Neural cell (in vitro differentiated cells): ENCODE results near the gene UGT2B7. TPM values are rescaled to one million over a fixed set of nuclear protein-coding genes. Genes with fewer than 3 reads are reported as not detected.
"Not testable (repeated sequence)": the region's sequence is repeated elsewhere in the genome, so short reads cannot be mapped to it uniquely, and the experiment has no call there.

Experiments
- H2AFZ ChIP-seq: fragments of 200-600, 300-800 bp; sonication (generic), shearing (Covaris generic); 2 replicates; pipeline ENCODE4 v1.6.0; 2014; ENCODE audit warnings: low read depth, mild to moderate bottlenecking, antibody characterized with exemption, low read length, moderate library complexity
- H3F3A ChIP-seq: fragments of 200-600 bp; shearing (Covaris generic); 2 replicates; pipeline ENCODE4 v1.6.1; 2016; ENCODE audit warnings: mild to moderate bottlenecking, moderate library complexity, mixed read lengths, antibody characterized with exemption, low read length; ENCODE audit not compliant: insufficient read depth, poor library complexity, severe bottlenecking
- H3K27ac ChIP-seq: fragments of 200-600, 300-800 bp; sonication (generic), shearing (Covaris generic); 2 replicates; pipeline ENCODE4 v1.5.1; 2014; ENCODE audit warnings: mild to moderate bottlenecking, low read length, moderate library complexity
- H3K27me3 ChIP-seq: fragments of 300-800, 200-600 bp; sonication (generic), shearing (Covaris generic); 2 replicates; pipeline ENCODE4 v1.6.0; 2014; ENCODE audit warnings: mild to moderate bottlenecking, low read depth, low read length, moderate library complexity; ENCODE audit not compliant: insufficient read depth
- H3K36me3 ChIP-seq: fragments of 300-800, 200-600 bp; sonication (generic), shearing (Covaris generic); 2 replicates; pipeline ENCODE4 v1.5.1; 2014; ENCODE audit warnings: mild to moderate bottlenecking, antibody characterized with exemption, low read length, moderate library complexity; ENCODE audit not compliant: insufficient read depth
- H3K4me2 ChIP-seq: fragments of 300-800, 200-600 bp; sonication (generic), shearing (Covaris generic); 2 replicates; pipeline ENCODE4 v1.6.0; 2014; ENCODE audit warnings: mild to moderate bottlenecking, low read length
- H3K4me3 ChIP-seq: fragments of 300-800, 200-600 bp; sonication (generic), shearing (Covaris generic); 2 replicates; pipeline ENCODE4 v1.5.1; 2014; ENCODE audit warnings: mild to moderate bottlenecking, low read length, moderate library complexity
- H3K79me2 ChIP-seq: fragments of 200-600 bp; shearing (Covaris generic); replicated peaks from 2 replicates; pipeline ENCODE4 v1.6.0; 2014; ENCODE audit warnings: mild to moderate bottlenecking, low read length, moderate library complexity; ENCODE audit not compliant: insufficient read depth
- H3K9ac ChIP-seq: fragments of 300-800, 200-600 bp; sonication (generic), shearing (Covaris generic); 2 replicates; pipeline ENCODE4 v1.6.1; 2016; ENCODE audit warnings: mild to moderate bottlenecking, low read length, mixed read lengths
- H3K9me2 ChIP-seq: fragments of 200-600 bp; shearing (Covaris generic); 2 replicates; pipeline ENCODE4 v1.6.1; 2016; ENCODE audit warnings: mild to moderate bottlenecking, low read length, mixed read lengths; ENCODE audit not compliant: insufficient read depth
- H3K9me3 ChIP-seq: fragments of 200-600, 300-800 bp; sonication (generic), shearing (Covaris generic); 2 replicates; pipeline ENCODE4 v1.6.1; 2016; ENCODE audit warnings: mild to moderate bottlenecking, mixed run types, low read length, moderate library complexity, mixed read lengths
- H4K20me1 ChIP-seq: fragments of 200-600 bp; shearing (Covaris generic); 2 replicates; pipeline ENCODE4 v1.6.1; 2016; ENCODE audit warnings: mild to moderate bottlenecking, mixed run types; ENCODE audit not compliant: insufficient read depth
- CTCF ChIP-seq: fragments of 450-650 bp; IDR thresholded peaks from 2 replicates; pipeline ENCODE4 v1.5.1; 2014; ENCODE audit warnings: antibody characterized with exemption, mild to moderate bottlenecking, moderate library complexity; ENCODE audit not compliant: poor library complexity, severe bottlenecking
- EP300 ChIP-seq: fragments of 450-650 bp; conservative IDR thresholded peaks from 2 replicates; pipeline ENCODE4 v1.6.1; 2014; ENCODE audit warnings: antibody characterized with exemption, mild to moderate bottlenecking, moderate library complexity; ENCODE audit not compliant: poor library complexity, severe bottlenecking
- EZH2 ChIP-seq: fragments of 200-600, 300-800 bp; shearing (Covaris generic), sonication (generic); IDR thresholded peaks from 2 replicates; pipeline ENCODE4 v1.6.1; 2014; ENCODE audit warnings: antibody characterized with exemption, low read length, borderline replicate concordance, mild to moderate bottlenecking; ENCODE audit not compliant: insufficient read depth, poor library complexity, severe bottlenecking
- MXI1 ChIP-seq: fragments of 450-650 bp; conservative IDR thresholded peaks from 2 replicates; pipeline ENCODE4 v1.6.1; 2014; ENCODE audit warnings: antibody characterized with exemption, mild to moderate bottlenecking; ENCODE audit not compliant: poor library complexity, severe bottlenecking
- POLR2AphosphoS5 ChIP-seq: IDR thresholded peaks from 2 replicates; pipeline ENCODE4 v1.6.1; 2012
- RAD21 ChIP-seq: fragments of 450-650 bp; conservative IDR thresholded peaks from 2 replicates; pipeline ENCODE4 v1.6.1; 2014; ENCODE audit warnings: antibody characterized with exemption, mild to moderate bottlenecking, moderate library complexity
- SMC3 ChIP-seq: fragments of 450-650 bp; conservative IDR thresholded peaks from 2 replicates; pipeline ENCODE4 v1.6.1; 2014; ENCODE audit warnings: antibody characterized with exemption, mild to moderate bottlenecking, moderate library complexity; ENCODE audit not compliant: poor library complexity
- TAF1 ChIP-seq: IDR thresholded peaks from 2 replicates; pipeline ENCODE4 v1.6.1; 2012; ENCODE audit warnings: low read depth
- polyA plus RNA-seq: library from polyadenylated mRNA; depleted of rRNA; stranded (reverse); fragments of >200 nt; gene quantifications from 2 replicates; pipeline ENCODE4 v1.2.3, GENCODE V29; 2014
- TF ChIP-seq, protein P1 (sequence below): IDR thresholded peaks from 2 replicates; pipeline ENCODE4 v1.6.1; 2012; ENCODE audit warnings: borderline replicate concordance

The UGT2B7 gene
- polyA plus RNA-seq, 1 donor from 2014 or later = not detected

DNA sequence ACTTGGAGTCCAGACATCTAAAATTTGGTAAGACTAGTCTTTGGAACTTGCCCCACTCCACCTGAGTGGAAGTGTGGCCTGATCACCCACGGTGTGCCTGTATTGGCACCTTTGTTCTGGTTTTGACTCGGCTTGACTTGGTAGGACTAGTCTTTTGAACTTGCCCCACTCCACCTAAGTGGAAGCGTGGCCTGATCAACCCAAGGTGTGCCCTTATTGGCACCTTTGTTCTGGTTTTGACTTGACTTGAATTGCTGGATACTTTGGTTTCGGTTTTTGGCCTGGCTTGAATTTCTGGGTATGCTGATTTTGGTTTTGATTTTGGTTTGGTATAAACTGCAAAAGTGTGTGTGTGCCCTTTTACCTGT, 44.7 kb upstream of the UGT2B7 start:
- Histone ChIP-seq H3K27ac (no peak overlapping the region), H3K36me3 (no peaks in the 10 kb centered on the region), H3K4me2 (no peak overlapping the region), H3K79me2 (no peaks in the 10 kb centered on the region), H3K9me3 (no peaks in the 10 kb centered on the region), H3F3A (no peaks in the 10 kb centered on the region), H2AFZ (no peak overlapping the region), H4K20me1 (no peaks in the 10 kb centered on the region), H3K27me3 (no peaks in the 10 kb centered on the region), H3K9ac (no peak overlapping the region), H3K4me3 (no peak overlapping the region), H3K9me2 (no peaks in the 10 kb centered on the region)
- no peak for TF ChIP-seq RAD21
- TF ChIP-seq SMC3 = no peak
- no peak for TF ChIP-seq TAF1
- no peak for TF ChIP-seq MXI1
- TF ChIP-seq CTCF = no peak
- TF ChIP-seq, protein P1, sequence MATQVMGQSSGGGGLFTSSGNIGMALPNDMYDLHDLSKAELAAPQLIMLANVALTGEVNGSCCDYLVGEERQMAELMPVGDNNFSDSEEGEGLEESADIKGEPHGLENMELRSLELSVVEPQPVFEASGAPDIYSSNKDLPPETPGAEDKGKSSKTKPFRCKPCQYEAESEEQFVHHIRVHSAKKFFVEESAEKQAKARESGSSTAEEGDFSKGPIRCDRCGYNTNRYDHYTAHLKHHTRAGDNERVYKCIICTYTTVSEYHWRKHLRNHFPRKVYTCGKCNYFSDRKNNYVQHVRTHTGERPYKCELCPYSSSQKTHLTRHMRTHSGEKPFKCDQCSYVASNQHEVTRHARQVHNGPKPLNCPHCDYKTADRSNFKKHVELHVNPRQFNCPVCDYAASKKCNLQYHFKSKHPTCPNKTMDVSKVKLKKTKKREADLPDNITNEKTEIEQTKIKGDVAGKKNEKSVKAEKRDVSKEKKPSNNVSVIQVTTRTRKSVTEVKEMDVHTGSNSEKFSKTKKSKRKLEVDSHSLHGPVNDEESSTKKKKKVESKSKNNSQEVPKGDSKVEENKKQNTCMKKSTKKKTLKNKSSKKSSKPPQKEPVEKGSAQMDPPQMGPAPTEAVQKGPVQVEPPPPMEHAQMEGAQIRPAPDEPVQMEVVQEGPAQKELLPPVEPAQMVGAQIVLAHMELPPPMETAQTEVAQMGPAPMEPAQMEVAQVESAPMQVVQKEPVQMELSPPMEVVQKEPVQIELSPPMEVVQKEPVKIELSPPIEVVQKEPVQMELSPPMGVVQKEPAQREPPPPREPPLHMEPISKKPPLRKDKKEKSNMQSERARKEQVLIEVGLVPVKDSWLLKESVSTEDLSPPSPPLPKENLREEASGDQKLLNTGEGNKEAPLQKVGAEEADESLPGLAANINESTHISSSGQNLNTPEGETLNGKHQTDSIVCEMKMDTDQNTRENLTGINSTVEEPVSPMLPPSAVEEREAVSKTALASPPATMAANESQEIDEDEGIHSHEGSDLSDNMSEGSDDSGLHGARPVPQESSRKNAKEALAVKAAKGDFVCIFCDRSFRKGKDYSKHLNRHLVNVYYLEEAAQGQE = no peak
- TF ChIP-seq EZH2 = no peak
- TF ChIP-seq EP300 = no peak
- TF ChIP-seq POLR2AphosphoS5 = no peak

GRCh38 chr4:69053309-69053885, 42.9 kb upstream of the UGT2B7 start:
- not testable (repeated sequence) for H2AFZ ChIP-seq, H3K27ac ChIP-seq, H3K79me2 ChIP-seq, H3K4me2 ChIP-seq, H3K9me3 ChIP-seq, H4K20me1 ChIP-seq, H3K27me3 ChIP-seq, H3K9me2 ChIP-seq, H3K4me3 ChIP-seq, H3F3A ChIP-seq, H3K9ac ChIP-seq, H3K36me3 ChIP-seq

GRCh38 chr4:69054033-69054432, 42.2 kb upstream of the UGT2B7 start:
- not testable (repeated sequence) for H3K9me2 ChIP-seq, H2AFZ ChIP-seq, H3K9me3 ChIP-seq, H3K36me3 ChIP-seq, H3K79me2 ChIP-seq, H3K27ac ChIP-seq, H3K27me3 ChIP-seq, H4K20me1 ChIP-seq, H3K4me3 ChIP-seq, H3K9ac ChIP-seq, H3F3A ChIP-seq, H3K4me2 ChIP-seq
